Fibroblast of skin of right biceps (primary cell): ENCODE results near the gene ZBED3.
A peak's percentile ranks its signal among the peaks of the same experiment; 100 is the strongest.

ENCODE experiments used
- DNase-seq: peaks from one replicate; pipeline ENCODE4 v3.0.0-alpha.2; 2013

Gene ZBED3

GRCh38 chr5:77076961-77077828 is 9.9 kb downstream of the ZBED3 start:
- DNase-seq: peak; percentile 65

DNA sequence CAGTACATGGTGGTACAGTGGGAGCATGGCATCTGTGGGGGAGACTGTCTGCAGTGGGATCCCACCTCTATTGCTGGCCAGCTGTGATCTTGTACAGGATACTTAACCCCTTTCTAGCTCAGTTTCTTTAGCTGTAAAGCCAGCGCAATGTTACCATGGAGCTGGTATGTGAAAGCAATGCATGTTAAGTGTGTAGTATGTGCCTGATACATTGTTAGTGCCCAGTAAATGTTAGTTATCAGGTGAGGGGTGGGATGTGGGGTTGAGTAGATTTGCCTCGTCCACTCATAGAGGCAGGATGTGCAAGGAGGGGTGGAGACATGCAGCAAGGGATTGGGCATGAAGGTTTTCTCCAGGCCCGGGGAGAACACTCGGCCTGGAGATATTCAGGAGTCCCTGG is 12.3 kb downstream of the ZBED3 start:
- DNase-seq: no peak

DNA sequence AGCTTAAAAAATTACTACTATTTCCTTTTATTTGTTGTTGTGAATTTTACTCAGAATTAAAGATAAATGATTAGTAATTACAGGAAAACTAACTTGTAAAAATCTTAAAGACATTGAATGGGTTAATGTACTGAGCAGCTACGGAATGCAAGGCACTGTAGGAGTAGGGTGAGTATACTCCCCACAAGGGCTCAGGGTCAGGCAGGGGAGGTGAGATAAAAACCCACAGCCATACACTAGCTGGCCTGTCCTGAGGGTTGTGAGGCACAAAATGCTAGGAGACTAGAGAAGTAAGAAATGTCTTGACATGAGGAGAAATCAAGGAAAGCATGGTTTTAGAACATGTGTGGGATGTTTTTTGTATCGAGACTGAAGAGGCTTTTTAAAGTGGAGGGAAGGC is 13.4 kb downstream of the ZBED3 start:
- DNase-seq: no peak

DNA sequence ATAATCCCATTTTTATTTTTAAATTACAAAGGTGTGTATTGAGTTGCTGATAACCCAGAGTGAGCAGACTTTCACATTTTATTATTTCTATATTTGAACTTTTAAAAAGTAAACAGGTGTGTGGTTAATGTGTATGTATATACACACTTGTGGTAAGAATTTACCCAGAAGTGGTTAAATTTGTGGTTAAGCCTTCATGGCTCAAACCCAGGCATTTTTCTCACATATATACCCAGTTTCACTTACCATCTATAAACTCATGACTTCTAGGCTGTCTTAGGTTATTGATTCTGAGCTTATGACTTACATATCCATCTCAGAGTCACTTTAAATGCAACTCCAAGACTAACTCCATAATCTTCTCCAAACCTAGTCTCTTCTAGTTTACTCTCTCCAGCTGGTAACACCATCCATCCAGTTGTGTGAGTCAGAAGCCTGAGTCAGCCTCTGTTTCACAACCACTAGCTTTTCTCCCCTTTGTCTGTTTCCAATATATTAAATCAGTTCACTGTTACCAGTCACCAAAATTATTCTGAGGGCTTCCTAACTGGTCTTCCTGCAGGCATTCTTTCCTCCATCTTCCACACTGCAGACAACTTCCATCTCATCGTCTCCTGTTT is 20.2 kb downstream of the ZBED3 start:
- peak; percentile 78 for DNase-seq

GRCh38 chr5:77066184-77066583 is 20.9 kb downstream of the ZBED3 start:
- no peak for DNase-seq

DNA sequence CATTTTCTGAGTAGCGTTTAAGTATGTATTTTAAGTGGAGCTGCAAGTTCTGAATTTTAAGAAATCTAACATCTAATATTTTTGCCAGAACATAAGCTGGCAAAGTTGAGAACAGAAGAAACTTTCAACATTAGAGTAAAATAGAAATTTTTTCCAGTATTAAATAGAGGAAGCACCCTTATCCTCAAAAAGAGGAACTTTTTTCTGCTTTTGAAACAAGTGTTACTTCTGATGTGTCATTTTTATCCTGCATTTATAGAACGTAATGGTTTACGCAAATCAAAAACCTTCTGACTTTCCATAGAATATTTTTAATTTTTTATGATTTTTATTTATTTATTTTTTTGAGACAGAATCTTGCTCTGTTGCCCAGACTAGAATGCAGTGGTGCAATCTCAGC is 21.8 kb downstream of the ZBED3 start:
- no peak for DNase-seq

- no peak for DNase-seq
Measured at GRCh38 chr5:77064040-77064439, 23.0 kb downstream of the ZBED3 start.

- no peak for DNase-seq
Measured at GRCh38 chr5:77046416-77047073, 40.5 kb downstream of the ZBED3 start.

- DNase-seq: no peak
Measured at GRCh38 chr5:77035950-77036349, 51.1 kb downstream of the ZBED3 start.

DNA sequence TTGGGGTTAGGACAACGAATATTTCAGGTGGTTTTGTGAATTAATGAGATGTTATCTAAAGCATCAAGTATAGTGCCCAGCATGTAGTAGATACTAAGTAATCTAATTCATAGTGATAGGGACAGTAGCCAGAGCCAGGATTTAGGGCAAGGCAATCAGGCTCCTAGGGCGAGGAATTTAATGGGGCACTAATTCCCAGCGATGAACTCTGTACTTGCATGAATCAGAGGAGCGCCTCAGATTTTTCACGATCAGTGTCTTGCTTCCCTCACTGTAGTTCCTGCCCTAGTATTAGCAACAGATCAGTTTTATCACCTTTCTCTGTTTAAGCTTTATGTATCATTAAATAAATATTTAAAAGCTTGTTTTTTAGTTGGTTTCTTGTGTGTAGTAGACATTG is 53.7 kb downstream of the ZBED3 start:
- no peak for DNase-seq

DNA sequence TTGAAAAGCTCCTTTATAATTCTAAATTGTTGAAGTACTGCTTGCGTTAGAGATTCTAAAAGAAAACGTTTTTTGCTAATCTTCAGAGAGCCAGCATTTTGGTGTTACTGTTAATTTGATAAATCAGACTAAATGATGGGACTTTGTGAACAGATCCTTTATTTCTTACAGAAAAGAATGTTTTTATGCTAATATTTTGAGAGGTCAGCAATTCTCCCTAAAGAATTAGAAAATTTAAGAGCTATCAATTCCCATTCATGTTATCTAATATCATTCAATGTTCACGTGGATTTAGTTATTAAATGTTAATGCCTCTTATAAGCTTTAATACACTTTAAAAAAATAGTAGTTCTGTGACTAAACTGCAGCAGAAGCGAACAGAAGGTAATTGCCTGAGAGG is 54.5 kb downstream of the ZBED3 start:
- no peak for DNase-seq

GRCh38 chr5:77031891-77032290 is 55.2 kb downstream of the ZBED3 start:
- DNase-seq: no peak

- DNase-seq: peak; percentile 95
Measured at GRCh38 chr5:77030097-77031071, 56.7 kb downstream of the ZBED3 start, which contains the start of gene AGGF1. Gene AGGF1, plus strand, starts transcription at chr5:77030404. Its CDS starts 363 bp downstream, at chr5:77030767.

- no peak for DNase-seq
Measured at GRCh38 chr5:77029376-77029885, 57.7 kb downstream of the ZBED3 start.

- no peak for DNase-seq
Measured at GRCh38 chr5:77028631-77029375, 58.3 kb downstream of the ZBED3 start.

GRCh38 chr5:77024490-77024889 is 62.6 kb downstream of the ZBED3 start:
- no peak for DNase-seq

DNA sequence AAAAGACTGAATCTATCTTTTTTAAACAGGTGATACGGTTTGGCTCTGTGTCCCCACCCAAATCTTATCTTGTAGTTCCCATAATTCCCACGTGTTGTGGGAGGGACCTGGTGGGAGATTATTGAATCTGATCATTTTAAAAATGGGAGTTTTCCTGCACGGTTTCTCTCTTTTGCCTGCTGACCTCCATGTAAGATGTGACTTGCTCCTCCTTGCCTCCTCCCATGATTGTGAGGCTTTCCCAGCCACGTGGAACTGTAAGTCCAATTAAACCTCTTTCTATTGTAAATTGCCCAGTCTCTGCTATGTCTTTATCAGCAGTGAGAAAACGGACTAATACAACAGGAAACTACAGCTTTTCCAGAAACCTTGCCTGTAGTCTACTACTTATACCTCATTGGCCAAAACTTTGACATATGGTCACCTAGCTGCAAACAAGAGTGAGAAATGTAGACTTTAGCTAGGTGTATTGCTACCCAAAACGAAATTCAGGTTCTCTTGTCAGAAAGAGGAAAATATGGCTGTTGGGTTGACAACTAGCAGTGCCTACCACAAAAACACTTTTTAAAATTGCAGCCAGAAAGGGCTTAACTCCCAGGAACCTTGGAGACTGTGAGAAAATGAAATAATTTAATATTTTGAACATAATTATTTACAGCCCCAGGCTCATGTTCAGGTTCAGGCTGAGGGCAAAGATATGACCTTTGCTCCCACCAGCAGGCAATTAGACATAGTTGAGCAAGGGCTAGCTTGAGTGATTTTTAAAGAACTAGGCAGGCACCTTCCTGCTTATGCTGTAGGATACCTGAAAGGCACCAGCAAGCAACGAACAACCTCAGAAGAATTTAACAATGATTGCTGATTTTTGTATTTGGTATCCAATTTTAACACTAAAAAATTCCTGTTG is 64.3 kb downstream of the ZBED3 start:
- no peak for DNase-seq
